Activated T-helper 2 cell treated with anti-CD3 and anti-CD28 coated beads, Interferon-gamma antibody, Interleukin-2, Interleukin-4, amounts not matched to agents 10 μg/mL and 5 μg/mL and 100 μg/mL, durations not matched to agents 14 hours and 24 hours and 36 hours (primary cell): ENCODE results near the gene NOP14. TPM values are rescaled to one million over a fixed set of nuclear protein-coding genes. Genes with fewer than 3 reads are reported as not detected.
"Not testable (repeated sequence)": the region's sequence is repeated elsewhere in the genome, so short reads cannot be mapped to it uniquely, and the experiment has no call there.

ENCODE experiments used
- DNase-seq: peaks from one replicate; pipeline ENCODE4 v3.0.0; 2021; ENCODE audit warnings: low spot score
- H3K27ac Mint-ChIP-seq: one replicate; pipeline ENCODE4 v1.8.0; 2021; ENCODE audit warnings: mixed read lengths
- H3K27me3 Mint-ChIP-seq: one replicate; pipeline ENCODE4 v1.8.0; 2021; ENCODE audit warnings: low read depth, mixed read lengths
- H3K36me3 Mint-ChIP-seq: one replicate; pipeline ENCODE4 v1.8.0; 2021; ENCODE audit warnings: low read depth, mixed read lengths
- H3K4me1 Mint-ChIP-seq: one replicate; pipeline ENCODE4 v1.8.0; 2021; ENCODE audit warnings: low read depth, mixed read lengths
- H3K4me3 Mint-ChIP-seq: one replicate; pipeline ENCODE4 v1.8.0; 2021; ENCODE audit warnings: low read depth, mild to moderate bottlenecking, moderate library complexity, mixed read lengths
- H3K9me3 Mint-ChIP-seq: one replicate; pipeline ENCODE4 v1.8.0; 2021; ENCODE audit warnings: mixed read lengths
- intact Hi-C: fragments of 100-400 bp; cut with micrococcal nuclease; formaldehyde crosslinking; loops from one replicate; pipeline ENCODE4 v1.15.1; 2023
- total RNA-seq: library from RNA; stranded (reverse); gene quantifications from 2 replicates; pipeline ENCODE4 v1.2.3, GENCODE V29; 2022

The NOP14 gene
- total RNA-seq, 1 donor from 2014 or later = 106 TPM

DNA sequence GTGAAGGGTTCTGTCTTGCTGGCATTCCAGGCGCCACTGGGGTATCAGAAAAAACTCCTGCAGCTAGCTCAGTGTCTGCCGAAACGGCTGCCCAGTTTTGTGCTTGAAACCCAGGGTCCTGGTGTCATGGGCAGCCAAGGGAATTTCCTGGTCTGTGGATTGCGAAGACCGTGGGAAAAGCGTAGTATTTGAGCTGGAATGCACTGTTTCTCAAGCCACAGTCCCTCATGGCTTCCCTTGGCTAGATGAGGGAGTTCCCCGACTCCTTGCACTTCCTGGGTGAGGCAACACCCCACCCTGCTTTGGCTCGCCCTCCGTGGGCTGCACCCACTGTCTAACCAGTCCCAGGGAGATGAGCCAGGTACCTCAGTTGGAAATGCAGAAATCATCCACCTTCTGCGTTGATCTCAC lies 40.1 kb downstream of the NOP14 start:
- Mint-ChIP-seq H3K4me3 (no peak overlapping the region), H3K4me1 (peaks cover 27% of the 10 kb centered on the region), H3K27me3 (no peaks in the 10 kb centered on the region), H3K36me3 (peaks cover 79% of the 10 kb centered on the region), H3K27ac (peak overlapping the region; percentile 68), H3K9me3 (peaks cover 8% of the 10 kb centered on the region)
- intact Hi-C loops = no loop called here
- DNase-seq = no peak

GRCh38 chr4:2922453-2923101 lies 40.6 kb downstream of the NOP14 start:
- H3K4me3 Mint-ChIP-seq, DNase-seq, H3K27me3 Mint-ChIP-seq, intact Hi-C loops, H3K9me3 Mint-ChIP-seq: not testable (repeated sequence)
- peaks cover 79% of the 10 kb centered on the region for H3K36me3 Mint-ChIP-seq
- peaks cover 29% of the 10 kb centered on the region for H3K4me1 Mint-ChIP-seq
- peak overlapping the region; percentile 35 for H3K27ac Mint-ChIP-seq

GRCh38 chr4:2918714-2919113 lies 44.5 kb downstream of the NOP14 start:
- H3K27ac Mint-ChIP-seq, H3K4me3 Mint-ChIP-seq, DNase-seq, H3K27me3 Mint-ChIP-seq, H3K9me3 Mint-ChIP-seq, intact Hi-C loops: not testable (repeated sequence)
- H3K36me3 Mint-ChIP-seq = peaks cover 86% of the 10 kb centered on the region
- peaks cover 34% of the 10 kb centered on the region for H3K4me1 Mint-ChIP-seq

DNA sequence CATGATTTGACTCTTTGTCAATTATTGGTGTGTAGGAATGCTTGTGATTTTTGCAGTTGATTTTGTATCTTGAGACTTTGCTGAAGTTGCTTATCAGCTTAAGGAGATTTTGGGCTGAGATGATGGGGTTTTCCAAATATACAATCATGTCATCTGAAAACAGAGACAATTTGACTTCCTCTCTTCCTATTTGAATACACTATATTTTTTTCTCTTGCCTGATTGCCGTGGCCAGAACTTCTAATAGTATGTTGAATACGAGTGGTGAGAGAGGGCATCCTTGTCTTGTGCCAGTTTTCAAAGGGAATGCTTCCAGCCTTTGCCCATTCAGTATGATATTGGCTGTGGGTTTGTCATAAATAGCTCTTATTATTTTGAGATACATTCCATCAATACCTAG lies 44.9 kb downstream of the NOP14 start:
- Mint-ChIP-seq H3K4me1 (peaks cover 30% of the 10 kb centered on the region), H3K36me3 (peaks cover 84% of the 10 kb centered on the region)
- H3K4me3 Mint-ChIP-seq, H3K9me3 Mint-ChIP-seq, intact Hi-C loops, H3K27me3 Mint-ChIP-seq, H3K27ac Mint-ChIP-seq, DNase-seq: not testable (repeated sequence)

GRCh38 chr4:2916696-2917095 lies 46.5 kb downstream of the NOP14 start:
- DNase-seq, H3K27ac Mint-ChIP-seq, H3K9me3 Mint-ChIP-seq, H3K27me3 Mint-ChIP-seq, H3K4me3 Mint-ChIP-seq, intact Hi-C loops: not testable (repeated sequence)
- Mint-ChIP-seq H3K36me3 (peaks cover 80% of the 10 kb centered on the region), H3K4me1 (peaks cover 19% of the 10 kb centered on the region)

DNA sequence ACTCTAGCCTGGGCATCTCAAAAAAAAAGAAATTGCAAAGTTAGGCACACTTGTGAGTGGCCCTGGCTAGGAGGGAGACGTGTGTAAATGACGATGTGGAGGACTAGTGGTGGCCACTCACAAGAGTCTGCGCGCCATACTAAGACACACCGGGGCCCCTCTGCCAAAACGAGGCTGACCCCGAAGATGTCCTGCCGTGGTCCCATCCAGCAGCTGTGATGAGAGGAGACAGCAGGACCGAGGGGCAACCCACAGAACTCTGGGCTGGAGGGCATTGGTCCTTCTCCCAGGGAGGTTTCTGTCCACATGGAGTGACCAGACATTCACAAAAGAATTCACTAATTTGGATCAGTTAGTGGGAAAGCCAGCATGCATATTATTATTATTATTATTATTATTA lies 47.4 kb downstream of the NOP14 start:
- Mint-ChIP-seq H3K9me3 (peaks cover 8% of the 10 kb centered on the region), H3K27me3 (no peaks in the 10 kb centered on the region), H3K4me3 (no peak overlapping the region), H3K36me3 (peaks cover 79% of the 10 kb centered on the region), H3K27ac (no peak overlapping the region), H3K4me1 (peaks cover 15% of the 10 kb centered on the region)
- DNase-seq = no peak
- intact Hi-C loops = no loop called here

DNA sequence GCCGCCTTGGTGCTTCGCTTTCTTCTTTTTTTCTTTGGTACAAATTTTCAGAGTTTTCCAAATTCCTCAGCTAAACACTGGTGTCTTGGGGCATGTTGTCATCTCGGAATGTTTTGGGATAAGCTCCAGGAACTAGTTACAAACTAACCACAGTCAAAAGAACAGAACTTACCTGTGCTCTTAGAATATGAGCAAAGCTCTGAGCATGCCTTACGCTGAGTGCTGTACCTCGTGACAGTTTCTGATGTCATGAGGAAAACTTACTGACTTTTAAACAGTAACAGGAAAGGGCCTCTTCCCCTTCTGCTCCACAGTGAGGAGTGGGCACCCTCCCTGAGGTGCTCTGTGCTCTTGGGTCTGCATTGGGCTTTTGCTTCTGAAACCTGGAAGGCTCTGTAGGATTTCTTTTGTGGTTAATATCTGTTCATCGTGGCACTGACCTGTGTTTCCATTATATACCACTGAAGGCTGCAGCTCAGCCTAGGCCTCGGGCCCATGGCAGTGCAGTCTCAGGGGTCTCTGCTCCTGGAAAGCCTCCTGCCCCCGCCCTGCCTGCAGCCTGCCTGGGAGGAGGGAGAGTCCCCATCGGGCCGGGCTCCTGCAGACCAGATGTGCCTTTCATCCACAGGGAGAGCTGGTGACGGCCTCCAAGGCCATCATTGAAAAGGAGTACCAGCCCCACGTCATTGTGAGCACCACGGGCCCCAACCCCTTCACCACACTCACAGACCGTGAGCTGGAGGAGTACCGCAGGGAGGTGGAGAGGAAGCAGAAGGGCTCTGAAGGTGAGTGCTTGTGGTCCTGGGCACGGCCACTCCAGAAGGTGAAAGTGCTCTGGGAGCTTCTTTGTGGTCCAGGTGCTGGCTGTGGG lies 48.7 kb downstream of the NOP14 start:
- Mint-ChIP-seq H3K9me3 (no peaks in the 10 kb centered on the region), H3K27me3 (no peaks in the 10 kb centered on the region), H3K27ac (no peak overlapping the region), H3K4me3 (no peak overlapping the region), H3K4me1 (peaks cover 10% of the 10 kb centered on the region), H3K36me3 (peaks cover 77% of the 10 kb centered on the region)
- DNase-seq = no peak
- intact Hi-C loops = no loop called here

- no peak overlapping the region for H3K27ac Mint-ChIP-seq
- H3K27me3 Mint-ChIP-seq = no peaks in the 10 kb centered on the region
- no peak for DNase-seq
- H3K36me3 Mint-ChIP-seq = peaks cover 77% of the 10 kb centered on the region
- no peak overlapping the region for H3K4me3 Mint-ChIP-seq
- no peaks in the 10 kb centered on the region for H3K9me3 Mint-ChIP-seq
- intact Hi-C loops = no loop called here
- H3K4me1 Mint-ChIP-seq = peaks cover 7% of the 10 kb centered on the region
Measured at GRCh38 chr4:2913168-2913567, 50.0 kb downstream of the NOP14 start.

GRCh38 chr4:2911868-2912267 lies 51.3 kb downstream of the NOP14 start:
- intact Hi-C loops = no loop called here
- H3K4me1 Mint-ChIP-seq = peaks cover 6% of the 10 kb centered on the region
- H3K27ac Mint-ChIP-seq = no peak overlapping the region
- H3K9me3 Mint-ChIP-seq = no peaks in the 10 kb centered on the region
- no peak overlapping the region for H3K4me3 Mint-ChIP-seq
- no peaks in the 10 kb centered on the region for H3K27me3 Mint-ChIP-seq
- H3K36me3 Mint-ChIP-seq = peaks cover 76% of the 10 kb centered on the region
- no peak for DNase-seq

GRCh38 chr4:2910409-2910808 lies 52.8 kb downstream of the NOP14 start:
- intact Hi-C loops = no loop called here
- DNase-seq = no peak
- Mint-ChIP-seq H3K9me3 (no peaks in the 10 kb centered on the region), H3K36me3 (peaks cover 78% of the 10 kb centered on the region), H3K4me3 (no peak overlapping the region), H3K27me3 (no peaks in the 10 kb centered on the region), H3K27ac (no peak overlapping the region), H3K4me1 (peaks cover 15% of the 10 kb centered on the region)

GRCh38 chr4:2909583-2909982 lies 53.6 kb downstream of the NOP14 start:
- Mint-ChIP-seq H3K27ac (no peak overlapping the region), H3K9me3 (no peaks in the 10 kb centered on the region), H3K27me3 (no peaks in the 10 kb centered on the region), H3K36me3 (peaks cover 78% of the 10 kb centered on the region), H3K4me3 (no peak overlapping the region), H3K4me1 (peaks cover 14% of the 10 kb centered on the region)
- no peak for DNase-seq
- intact Hi-C loops = no loop called here

- no peak for DNase-seq
- peaks cover 77% of the 10 kb centered on the region for H3K36me3 Mint-ChIP-seq
- H3K4me3 Mint-ChIP-seq = no peak overlapping the region
- no peak overlapping the region for H3K27ac Mint-ChIP-seq
- H3K4me1 Mint-ChIP-seq = peaks cover 13% of the 10 kb centered on the region
- H3K27me3 Mint-ChIP-seq = no peaks in the 10 kb centered on the region
- intact Hi-C loops = no loop called here
- no peaks in the 10 kb centered on the region for H3K9me3 Mint-ChIP-seq
Measured at GRCh38 chr4:2908686-2909085, 54.5 kb downstream of the NOP14 start.

GRCh38 chr4:2907706-2908293 lies 55.4 kb downstream of the NOP14 start:
- no peak overlapping the region for H3K27ac Mint-ChIP-seq
- peaks cover 13% of the 10 kb centered on the region for H3K4me1 Mint-ChIP-seq
- no peaks in the 10 kb centered on the region for H3K9me3 Mint-ChIP-seq
- H3K4me3 Mint-ChIP-seq = no peak overlapping the region
- DNase-seq = no peak
- no peaks in the 10 kb centered on the region for H3K27me3 Mint-ChIP-seq
- peaks cover 80% of the 10 kb centered on the region for H3K36me3 Mint-ChIP-seq
- intact Hi-C loops = no loop called here
